Measurements from ENCODE around the gene REL.

The REL gene

GRCh38 chr2:60966507-60967405, 85.4 kb downstream of the REL start:
- DNase-seq: no peak

- DNase-seq: no peak
These were observed 91.7 kb downstream of the REL start for GRCh38 chr2:60972889-60973656.

- DNase-seq: no peak
These were observed 92.3 kb downstream of the REL start for GRCh38 chr2:60973705-60974104.

- DNase-seq: no peak
These were observed 93.3 kb downstream of the REL start for GRCh38 chr2:60974652-60975051.
